Activated T-cell treated with anti-CD3 and anti-CD28 coated beads for 48 hours (primary cell): ENCODE data around the gene EBP.

Experiments used
- DNase-seq: peaks from one replicate; pipeline ENCODE4 v3.0.0-alpha.2; 2020; ENCODE audit warnings: low read depth

EBP gene

DNA sequence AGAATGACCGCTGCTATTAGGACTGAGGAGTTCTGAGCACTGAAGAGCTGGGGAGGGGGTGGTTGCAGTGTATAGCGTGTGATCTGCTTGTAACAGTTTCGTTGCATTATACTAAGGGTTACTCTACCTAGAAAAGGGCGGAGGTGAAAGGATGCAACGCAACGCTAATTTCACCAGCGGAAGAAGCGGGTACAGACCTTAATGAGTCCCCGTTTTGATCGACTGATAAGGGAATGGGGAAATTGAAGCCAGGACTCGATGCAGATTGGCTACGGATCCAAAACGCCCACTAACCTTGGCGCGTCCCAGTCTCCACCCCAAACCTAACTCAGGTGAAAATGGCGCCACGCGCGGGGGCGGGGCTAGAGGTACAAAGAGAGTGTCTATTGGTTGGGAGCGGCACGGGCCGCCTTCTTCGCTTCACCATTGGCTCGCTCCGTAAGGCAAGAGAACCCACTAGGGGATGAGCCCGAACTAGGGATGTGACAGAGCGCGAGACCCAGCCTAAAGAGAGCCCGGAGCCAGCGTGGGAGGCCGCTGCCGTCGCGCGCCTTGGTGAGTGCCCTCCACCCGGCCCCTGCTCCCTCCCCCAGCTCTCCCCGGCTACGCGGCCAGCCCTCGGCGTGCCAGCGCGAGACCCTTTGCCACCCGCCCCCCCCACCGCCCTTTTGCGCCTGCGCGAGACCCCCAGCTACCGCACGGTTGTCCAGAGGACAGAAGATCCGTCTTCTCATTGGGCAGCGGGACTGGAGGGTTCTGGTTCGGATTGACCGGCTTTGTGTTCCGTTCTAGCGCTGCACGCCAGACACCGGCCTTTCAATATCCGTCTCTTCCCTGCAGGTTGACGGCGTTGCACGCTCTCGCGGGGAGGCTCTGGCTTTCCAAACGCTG, at the start of gene EBP:
EBP (plus strand) TSS at position 456 of the 891 bp plus-strand sequence. CDS start 1,964 bp downstream, outside the sequence.
- DNase-seq: peak; percentile 92

- no peak for DNase-seq
Measured at GRCh38 chrX:48472225-48472624, 49.4 kb upstream of the EBP start.

- DNase-seq: no peak
Measured at GRCh38 chrX:48472851-48473703, 48.5 kb upstream of the EBP start.

- no peak for DNase-seq
Measured at GRCh38 chrX:48473704-48473990, 48.0 kb upstream of the EBP start.

- no peak for DNase-seq
Measured at GRCh38 chrX:48474127-48474526, 47.5 kb upstream of the EBP start.

DNA sequence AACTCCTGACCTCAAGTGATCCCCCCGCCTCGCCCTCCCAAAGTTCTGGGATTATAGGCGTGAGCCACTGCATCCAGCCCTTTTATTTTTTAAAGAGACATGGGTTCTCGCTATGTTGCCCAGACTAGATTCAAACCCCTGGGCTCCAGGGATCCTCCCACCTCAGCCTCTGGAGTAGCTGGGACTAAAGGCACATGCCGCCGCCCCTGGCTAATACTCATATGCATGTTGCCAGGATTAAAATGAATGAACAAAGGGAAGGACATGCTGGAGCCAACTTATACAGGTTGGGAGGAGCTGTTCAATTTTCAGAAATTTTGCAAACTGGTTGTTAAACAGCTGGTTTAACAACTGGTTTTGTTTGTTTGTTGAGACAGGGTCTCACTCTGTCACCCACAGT, 47.0 kb upstream of the EBP start:
- no peak for DNase-seq

DNA sequence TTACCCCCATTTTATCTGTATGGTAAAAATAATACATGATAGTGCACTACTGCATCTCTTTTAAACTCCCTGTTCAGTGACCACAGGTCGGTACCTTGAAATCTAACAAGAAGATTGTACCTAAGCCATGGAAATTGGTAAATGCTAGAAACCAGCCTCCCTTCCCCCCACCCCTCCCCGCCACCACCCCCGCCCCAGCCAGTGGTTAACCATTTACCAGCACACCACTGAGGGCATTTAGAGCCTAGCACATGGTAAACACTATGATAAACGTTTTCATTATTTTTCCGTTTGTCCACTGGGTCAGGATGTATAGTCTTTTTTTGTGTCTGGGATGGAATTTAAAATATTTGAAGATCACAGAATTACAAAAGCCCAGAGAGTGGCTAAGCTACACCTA, 46.3 kb upstream of the EBP start:
- no peak for DNase-seq

DNA sequence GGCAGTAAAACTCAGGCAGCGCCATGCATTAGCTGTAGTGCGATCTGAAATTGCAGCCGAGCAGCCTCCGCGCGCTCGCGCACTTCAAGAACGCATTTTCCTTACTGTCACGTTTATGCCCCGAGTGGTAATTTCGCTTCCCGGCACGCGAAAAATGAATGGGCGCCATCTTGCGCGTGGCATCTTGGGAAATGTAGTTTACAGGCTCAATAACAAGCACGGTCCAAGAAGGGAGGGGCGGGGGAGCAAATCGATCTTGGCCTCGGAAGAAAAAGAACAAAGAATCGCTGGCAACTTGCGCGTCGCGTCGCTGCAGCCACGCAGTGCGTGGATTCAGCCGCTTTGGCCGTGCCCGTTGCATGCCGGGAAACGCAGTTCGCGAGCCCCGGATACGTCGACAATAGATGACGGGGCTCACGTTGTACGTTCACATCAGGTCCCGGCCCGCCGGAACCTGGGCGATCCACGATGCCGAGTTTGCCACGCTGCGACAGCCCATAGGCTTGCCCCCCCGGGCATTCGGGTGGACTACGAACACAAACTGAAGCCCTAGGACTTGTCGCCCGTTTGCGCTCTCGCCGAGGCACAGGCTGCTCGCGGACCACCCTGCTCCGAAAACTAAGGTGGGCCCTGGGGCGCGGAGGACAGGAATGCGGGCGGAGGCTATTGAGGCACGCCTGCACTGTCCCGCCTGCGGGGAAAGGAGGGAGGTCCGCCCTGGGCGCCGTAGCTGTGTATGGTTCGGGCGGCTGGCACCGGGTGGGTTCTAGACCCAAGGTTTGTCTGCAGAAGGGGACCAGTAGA, 45.6 kb upstream of the EBP start, which contains the start of gene FTSJ1:
FTSJ1 (plus strand) TSS at position 426 of the 804 bp plus-strand sequence. CDS start 1,849 bp downstream, outside the sequence.
- DNase-seq: peak; percentile 75

DNA sequence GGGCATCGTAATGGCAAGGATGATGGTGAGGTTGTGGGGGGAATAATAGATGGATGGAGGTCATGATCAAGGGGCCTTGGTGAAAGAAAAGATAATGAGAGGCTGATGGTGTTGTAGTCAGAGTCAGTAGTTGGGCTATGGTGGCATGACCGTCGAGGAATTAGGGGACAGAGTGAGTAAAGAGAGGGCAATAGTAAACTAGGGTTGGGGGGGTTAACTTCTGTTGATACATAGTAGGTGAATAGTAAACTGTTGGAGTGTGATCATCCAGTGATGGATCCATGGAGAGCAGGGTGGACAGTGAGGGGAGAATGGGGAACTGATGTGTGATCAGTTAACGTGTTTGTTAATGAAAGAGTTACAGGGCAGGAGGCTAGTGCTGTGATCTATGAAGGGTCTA, 44.7 kb upstream of the EBP start:
- no peak for DNase-seq

DNA sequence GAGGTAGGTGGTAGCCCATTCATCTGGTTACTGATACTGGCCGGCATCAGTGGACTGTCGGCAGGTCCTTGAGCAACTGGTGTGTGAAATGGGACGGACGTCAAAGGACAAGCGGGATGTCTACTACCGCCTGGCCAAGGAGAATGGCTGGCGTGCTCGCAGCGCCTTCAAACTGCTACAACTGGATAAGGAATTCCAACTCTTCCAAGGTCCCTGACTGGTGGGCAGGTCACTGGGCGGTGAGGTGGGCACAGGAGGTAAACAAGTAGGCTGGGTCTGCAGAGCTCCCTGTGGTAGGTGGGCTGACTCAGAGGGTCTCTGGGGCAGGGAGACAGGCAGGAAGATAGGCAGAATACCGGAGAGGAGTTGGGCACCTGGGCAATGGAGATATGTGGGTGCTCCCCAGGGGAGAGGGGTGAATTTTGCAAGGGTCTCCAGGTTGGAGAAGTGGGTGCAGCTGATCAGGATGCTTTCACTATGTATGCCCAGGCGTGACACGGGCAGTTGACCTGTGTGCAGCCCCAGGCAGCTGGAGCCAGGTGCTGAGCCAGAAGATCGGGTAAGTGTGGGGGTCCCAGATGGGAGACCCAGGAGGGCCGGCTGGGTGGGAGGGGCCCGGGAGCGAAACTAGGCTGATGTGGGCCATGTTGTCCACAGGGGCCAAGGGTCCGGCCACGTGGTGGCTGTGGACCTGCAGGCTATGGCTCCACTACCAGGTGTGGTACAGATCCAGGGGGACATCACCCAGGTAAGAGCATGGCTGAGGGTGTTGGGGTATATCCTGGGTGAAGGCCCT, 43.5 kb upstream of the EBP start:
- DNase-seq: no peak

- no peak for DNase-seq
Measured at GRCh38 chrX:48478806-48479205, 42.8 kb upstream of the EBP start.

GRCh38 chrX:48480142-48480541, 41.5 kb upstream of the EBP start:
- no peak for DNase-seq

- no peak for DNase-seq
Measured at GRCh38 chrX:48480583-48480982, 41.0 kb upstream of the EBP start.

DNA sequence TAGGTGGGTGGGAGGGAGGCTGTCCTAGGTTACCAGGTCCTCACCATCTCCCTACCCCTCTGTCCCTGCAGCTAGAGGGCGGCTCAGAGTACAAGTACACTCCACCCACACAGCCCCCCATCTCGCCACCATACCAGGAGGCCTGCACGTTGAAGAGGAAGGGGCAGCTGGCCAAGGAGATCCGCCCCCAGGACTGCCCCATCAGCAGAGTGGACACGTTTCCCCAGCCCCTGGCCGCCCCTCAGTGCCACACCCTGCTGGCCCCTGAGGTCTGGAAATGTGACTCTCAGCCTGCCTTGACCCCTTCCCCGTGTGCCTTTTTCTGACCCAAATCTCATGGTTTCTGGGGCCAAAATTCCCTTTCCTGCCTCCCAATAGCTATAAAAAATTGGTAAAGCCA, 39.1 kb upstream of the EBP start:
- DNase-seq: no peak

- no peak for DNase-seq
Measured at GRCh38 chrX:48487362-48487798, 34.2 kb upstream of the EBP start.

DNA sequence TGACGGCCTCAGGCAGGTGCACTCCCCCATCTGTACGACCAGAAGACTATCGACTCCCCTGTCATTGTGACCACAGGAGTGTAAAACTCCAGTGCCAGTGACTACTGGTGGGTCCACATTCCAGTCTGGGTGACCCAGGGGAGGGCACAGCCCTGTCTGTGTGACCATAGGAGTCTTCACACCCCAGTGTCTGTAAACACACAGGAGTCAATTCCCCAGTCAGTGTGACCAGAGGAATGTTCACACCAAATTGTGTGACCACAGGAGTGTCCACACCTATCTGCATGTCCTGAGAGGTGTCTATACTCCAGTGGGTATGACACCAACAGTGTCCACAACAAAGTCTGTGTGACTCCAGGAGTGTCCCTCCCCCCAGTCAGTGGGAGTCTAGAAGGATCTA, 33.6 kb upstream of the EBP start:
- DNase-seq: no peak

GRCh38 chrX:48489296-48489695, 32.3 kb upstream of the EBP start:
- DNase-seq: no peak

DNA sequence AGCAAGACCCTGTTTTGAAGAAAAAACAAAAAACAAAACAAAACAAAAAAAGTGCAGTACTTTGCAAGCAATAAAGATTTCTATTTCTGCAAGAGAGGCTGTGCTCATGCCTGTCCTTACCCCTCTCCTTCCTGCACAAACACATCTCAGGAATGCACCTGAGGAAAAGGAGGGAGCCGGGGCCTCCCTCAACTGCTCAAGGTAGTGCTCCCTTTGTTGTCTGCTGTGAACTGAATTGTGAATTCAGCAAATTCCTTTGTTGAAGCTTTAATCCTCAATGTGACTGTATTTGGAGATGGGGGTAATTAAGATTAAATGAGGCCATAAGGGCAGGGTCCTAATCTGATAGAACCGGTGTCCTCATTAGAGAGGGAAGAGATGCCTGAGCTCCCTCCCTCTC, 31.7 kb upstream of the EBP start:
- no peak for DNase-seq

- DNase-seq: no peak
Measured at GRCh38 chrX:48490661-48491060, 30.9 kb upstream of the EBP start.

GRCh38 chrX:48491809-48492208, 29.8 kb upstream of the EBP start:
- no peak for DNase-seq

DNA sequence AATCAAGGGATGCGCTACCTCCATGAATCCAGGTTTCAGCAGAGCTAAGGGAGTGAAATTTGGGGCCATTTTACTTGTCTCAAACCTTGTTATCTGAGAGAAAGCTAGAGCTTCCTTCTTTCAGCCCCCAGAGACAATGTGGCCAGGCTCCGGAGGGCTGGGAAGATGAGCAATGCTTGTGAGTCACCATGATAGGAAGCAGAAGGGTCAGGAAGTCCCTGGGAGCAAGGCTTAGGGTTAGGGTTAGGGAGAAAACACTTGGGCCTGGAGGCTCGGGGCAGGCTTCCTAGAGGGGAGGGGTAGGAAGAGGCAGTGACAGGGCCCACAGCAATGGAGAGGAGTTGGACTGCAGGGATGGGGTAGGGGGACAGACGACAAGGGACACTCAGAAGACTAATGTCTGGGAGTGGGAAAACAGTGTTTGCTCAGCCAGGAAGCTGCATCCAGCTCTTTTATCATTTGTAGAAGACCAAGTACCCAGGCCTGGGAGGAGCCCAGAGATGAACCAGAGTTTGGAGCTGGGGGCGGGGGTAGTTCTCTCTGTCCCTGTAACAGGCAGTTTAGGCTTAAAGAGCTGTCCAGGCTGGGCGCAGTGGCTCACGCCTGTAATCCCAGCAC, 29.2 kb upstream of the EBP start:
- no peak for DNase-seq
